Trophoblast cell (in vitro differentiated cells and primary cell): Measurements from ENCODE around the gene KLF7.

Experiments
- DNase-seq, 2 donors: peaks; one replicate each; pipeline ENCODE4 v3.0.0-alpha.2; 2016
- H2AFZ ChIP-seq: 2 replicates; pipeline ENCODE4 v1.6.1; 2013; ENCODE audit warnings: low read length, moderate library complexity, mild to moderate bottlenecking; ENCODE audit not compliant: insufficient read depth, poor library complexity
- H2AK5ac ChIP-seq: 2 replicates; pipeline ENCODE4 v1.6.1; 2013; ENCODE audit warnings: mild to moderate bottlenecking, low read length
- H2BK120ac ChIP-seq: 2 replicates; pipeline ENCODE4 v1.6.1; 2013; ENCODE audit warnings: low read length, mild to moderate bottlenecking, moderate library complexity; ENCODE audit not compliant: insufficient read depth, poor library complexity
- H2BK12ac ChIP-seq: 2 replicates; pipeline ENCODE4 v1.6.1; 2013; ENCODE audit warnings: mild to moderate bottlenecking, low read length, moderate library complexity
- H2BK5ac ChIP-seq: 2 replicates; pipeline ENCODE4 v1.6.1; 2013; ENCODE audit warnings: low read length, low read depth, moderate library complexity, mild to moderate bottlenecking; ENCODE audit not compliant: poor library complexity
- H3K14ac ChIP-seq: 2 replicates; pipeline ENCODE4 v1.6.1; 2013; ENCODE audit warnings: mild to moderate bottlenecking, low read length
- H3K18ac ChIP-seq: 2 replicates; pipeline ENCODE4 v1.6.1; 2013; ENCODE audit warnings: mild to moderate bottlenecking, low read length
- H3K23ac ChIP-seq: 2 replicates; pipeline ENCODE4 v1.6.1; 2013; ENCODE audit warnings: low read length
- H3K27ac ChIP-seq: 2 replicates; pipeline ENCODE4 v1.5.1; 2013; ENCODE audit warnings: low read depth, mild to moderate bottlenecking, inconsistent platforms, low read length, moderate library complexity
- H3K27me3 ChIP-seq: 2 replicates; pipeline ENCODE4 v1.6.1; 2013; ENCODE audit warnings: inconsistent platforms, mild to moderate bottlenecking, low read length, moderate library complexity; ENCODE audit not compliant: insufficient read depth
- H3K36me3 ChIP-seq, 2 experiments: 1 replicate in 1 of 2; 2 replicates in 1 of 2; pipeline ENCODE4 v1.6.1; 2013; ENCODE audit warnings: low read length in 2 of 2, mild to moderate bottlenecking in 2 of 2, moderate library complexity in 1 of 2; ENCODE audit not compliant: insufficient read depth in 2 of 2, control insufficient read depth in 1 of 2
- H3K4ac ChIP-seq: 2 replicates; pipeline ENCODE4 v1.6.1; 2013; ENCODE audit warnings: low read depth, mild to moderate bottlenecking, low read length, moderate library complexity
- H3K4me1 ChIP-seq, 2 experiments: 1 replicate in 1 of 2; 2 replicates in 1 of 2; pipeline ENCODE4 v1.6.1; 2013; ENCODE audit warnings: low read length in 2 of 2, mild to moderate bottlenecking in 2 of 2, moderate library complexity in 1 of 2; ENCODE audit not compliant: insufficient read depth in 2 of 2, control insufficient read depth in 1 of 2
- H3K4me2 ChIP-seq: 2 replicates; pipeline ENCODE4 v1.6.1; 2013; ENCODE audit warnings: inconsistent platforms, mild to moderate bottlenecking, low read length, moderate library complexity
- H3K4me3 ChIP-seq: 2 replicates; pipeline ENCODE4 v1.5.1; 2013; ENCODE audit warnings: mild to moderate bottlenecking, low read depth, low read length, inconsistent platforms
- H3K79me1 ChIP-seq: one replicate; pipeline ENCODE4 v1.6.1; 2013; ENCODE audit warnings: low read length
- H3K79me2 ChIP-seq: 2 replicates; pipeline ENCODE4 v1.6.1; 2013; ENCODE audit warnings: low read length, mild to moderate bottlenecking; ENCODE audit not compliant: control insufficient read depth, insufficient read depth, poor library complexity
- H3K9ac ChIP-seq: 2 replicates; pipeline ENCODE4 v1.6.1; 2013; ENCODE audit warnings: mild to moderate bottlenecking, low read length
- H3K9me3 ChIP-seq: 2 replicates; pipeline ENCODE4 v1.6.1; 2013; ENCODE audit warnings: low read depth, mild to moderate bottlenecking, control low read depth, inconsistent platforms, low read length; ENCODE audit not compliant: insufficient read depth
- H4K12ac ChIP-seq: 2 replicates; pipeline ENCODE4 v1.6.1; 2013; ENCODE audit warnings: low read depth, mild to moderate bottlenecking, low read length, moderate library complexity
- H4K8ac ChIP-seq: 2 replicates; pipeline ENCODE4 v1.6.1; 2013; ENCODE audit warnings: low read depth, mild to moderate bottlenecking, low read length, moderate library complexity
- H4K91ac ChIP-seq: one replicate; pipeline ENCODE4 v1.6.1; 2013; ENCODE audit warnings: low read depth, mild to moderate bottlenecking, low read length, moderate library complexity
- WGBS: extraction: QIAGEN DNeasy Blood & Tissue Kit; methylation state at CpG from one replicate; pipeline ENCODE4 v1.1.7; 2013; ENCODE audit warnings: missing lambda C conversion rate; ENCODE audit not compliant: insufficient read length, insufficient coverage; ENCODE audit errors: extremely low coverage; 5-methylcytosine and 5-hydroxymethylcytosine counted together

KLF7 gene

DNA sequence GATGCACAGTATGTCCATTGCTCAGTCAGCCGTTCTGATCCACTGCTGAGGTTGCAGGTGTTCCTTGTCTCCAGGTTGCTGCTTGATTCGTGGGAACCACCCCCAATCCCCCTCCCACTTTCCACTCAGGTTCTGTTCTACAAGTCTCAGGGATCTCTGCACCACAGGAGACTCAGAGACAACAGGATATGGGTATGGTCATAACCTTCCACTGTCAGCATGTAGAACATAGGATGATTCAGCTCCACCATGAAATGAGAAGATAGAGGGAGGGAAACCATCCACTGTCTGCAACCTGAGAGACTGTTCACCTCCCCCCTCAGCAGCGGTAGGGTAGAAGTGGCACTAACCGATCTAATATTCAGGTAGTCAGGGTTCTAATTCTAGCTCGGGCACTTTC, 19.0 kb upstream of the KLF7 start:
- no peak overlapping the region for H2BK120ac ChIP-seq
- no CpG with 5 or more reads among the region's 5 CpGs for WGBS
- H3K36me3 ChIP-seq, result no peaks in the 10 kb centered on the region
- H3K4ac ChIP-seq, result no peak overlapping the region
- H3K9me3 ChIP-seq, result no peaks in the 10 kb centered on the region
- no peak for DNase-seq
- H2AK5ac ChIP-seq, result no peak overlapping the region
- H3K14ac ChIP-seq, result no peak overlapping the region
- no peaks in the 10 kb centered on the region for H3K79me2 ChIP-seq
- H3K27me3 ChIP-seq, result no peaks in the 10 kb centered on the region
- no peak overlapping the region for H2AFZ ChIP-seq
- no peaks in the 10 kb centered on the region for H3K4me1 ChIP-seq
- no peak overlapping the region for H2BK12ac ChIP-seq
- no peak overlapping the region for H4K91ac ChIP-seq
- no peak overlapping the region for H2BK5ac ChIP-seq
- H3K9ac ChIP-seq, result no peak overlapping the region
- no peaks in the 10 kb centered on the region for H3K79me1 ChIP-seq
- H4K8ac ChIP-seq, result no peak overlapping the region
- no peak overlapping the region for H3K23ac ChIP-seq
- H3K4me2 ChIP-seq, result no peak overlapping the region
- H3K27ac ChIP-seq, result no peak overlapping the region
- H4K12ac ChIP-seq, result no peak overlapping the region
- H3K18ac ChIP-seq, result no peak overlapping the region
- no peak overlapping the region for H3K4me3 ChIP-seq

DNA sequence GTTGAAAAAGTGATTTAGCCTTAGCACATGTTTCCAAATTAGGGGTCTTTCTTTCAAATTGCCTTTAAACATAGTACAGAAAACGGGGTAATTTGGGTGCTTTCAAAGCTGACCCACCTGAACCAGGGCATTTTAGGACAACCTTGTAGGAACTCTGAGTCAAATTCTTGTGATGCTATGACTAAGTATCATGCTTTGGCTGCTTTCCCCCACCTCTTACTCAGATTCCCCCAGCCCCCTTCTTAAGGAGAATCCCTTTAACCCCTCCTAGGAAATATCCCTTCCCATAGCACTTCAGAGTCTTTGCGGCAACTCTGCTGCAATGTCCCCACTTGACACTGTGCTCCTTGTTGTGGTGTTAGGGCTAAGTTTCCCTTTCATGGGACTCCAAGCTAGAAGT, 18.6 kb upstream of the KLF7 start:
- Histone ChIP-seq H3K4me2 (no peak overlapping the region), H3K27ac (no peak overlapping the region), H3K79me2 (no peaks in the 10 kb centered on the region), H4K12ac (no peak overlapping the region), H2BK12ac (no peak overlapping the region), H4K91ac (no peak overlapping the region), H3K4ac (no peak overlapping the region), H4K8ac (no peak overlapping the region), H3K9me3 (no peaks in the 10 kb centered on the region), H3K4me1 (no peaks in the 10 kb centered on the region), H3K9ac (no peak overlapping the region), H3K14ac (no peak overlapping the region), H3K27me3 (no peaks in the 10 kb centered on the region), H2AFZ (no peak overlapping the region), H3K36me3 (no peaks in the 10 kb centered on the region), H3K79me1 (no peaks in the 10 kb centered on the region), H2BK120ac (no peak overlapping the region), H2AK5ac (no peak overlapping the region), H3K4me3 (no peak overlapping the region), H3K18ac (no peak overlapping the region), H3K23ac (no peak overlapping the region), H2BK5ac (no peak overlapping the region)
- DNase-seq, result no peak
- WGBS, result no CpG with 5 or more reads among the region's 2 CpGs

DNA sequence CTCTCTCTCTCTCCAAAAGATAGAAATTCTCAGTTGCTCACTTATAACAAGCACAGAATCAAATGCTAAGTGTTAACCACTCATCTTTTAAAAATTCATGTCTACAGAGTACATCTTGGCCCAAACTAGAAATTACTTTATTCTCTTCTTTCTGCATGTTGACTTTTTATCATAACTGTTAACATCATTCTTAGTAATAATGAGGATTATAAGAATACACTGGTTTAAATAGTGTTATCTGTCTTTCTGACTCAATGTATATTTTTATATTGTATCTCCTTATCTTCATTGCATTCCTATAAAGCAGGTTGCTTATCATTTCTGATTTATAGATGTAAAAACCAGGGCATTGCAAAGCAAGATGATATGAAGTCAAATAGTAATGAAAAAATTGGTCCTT, 17.8 kb upstream of the KLF7 start:
- DNase-seq, result no peak
- H3K9ac ChIP-seq, result no peak overlapping the region
- H4K91ac ChIP-seq, result no peak overlapping the region
- H3K9me3 ChIP-seq, result no peaks in the 10 kb centered on the region
- H3K79me1 ChIP-seq, result no peaks in the 10 kb centered on the region
- H3K27me3 ChIP-seq, result no peaks in the 10 kb centered on the region
- no peak overlapping the region for H2BK120ac ChIP-seq
- H2BK5ac ChIP-seq, result no peak overlapping the region
- no peak overlapping the region for H2AFZ ChIP-seq
- no peak overlapping the region for H2AK5ac ChIP-seq
- H3K4me2 ChIP-seq, result no peak overlapping the region
- H3K79me2 ChIP-seq, result no peaks in the 10 kb centered on the region
- H3K14ac ChIP-seq, result no peak overlapping the region
- H3K4me3 ChIP-seq, result no peak overlapping the region
- no peak overlapping the region for H3K23ac ChIP-seq
- no peak overlapping the region for H4K12ac ChIP-seq
- no peak overlapping the region for H2BK12ac ChIP-seq
- no peak overlapping the region for H4K8ac ChIP-seq
- H3K18ac ChIP-seq, result no peak overlapping the region
- no peaks in the 10 kb centered on the region for H3K36me3 ChIP-seq
- H3K4ac ChIP-seq, result no peak overlapping the region
- H3K4me1 ChIP-seq, result no peaks in the 10 kb centered on the region
- H3K27ac ChIP-seq, result no peak overlapping the region

- H3K14ac ChIP-seq, result no peak overlapping the region
- H3K9me3 ChIP-seq, result no peaks in the 10 kb centered on the region
- H3K9ac ChIP-seq, result no peak overlapping the region
- H3K4me2 ChIP-seq, result no peak overlapping the region
- no peak overlapping the region for H2BK120ac ChIP-seq
- H3K4ac ChIP-seq, result no peak overlapping the region
- no peak overlapping the region for H4K8ac ChIP-seq
- H3K4me1 ChIP-seq, result no peaks in the 10 kb centered on the region
- H3K27ac ChIP-seq, result no peak overlapping the region
- no peaks in the 10 kb centered on the region for H3K36me3 ChIP-seq
- no peak overlapping the region for H2BK5ac ChIP-seq
- H3K79me1 ChIP-seq, result no peaks in the 10 kb centered on the region
- no peak overlapping the region for H4K12ac ChIP-seq
- no peak overlapping the region for H4K91ac ChIP-seq
- H3K4me3 ChIP-seq, result no peak overlapping the region
- H2AK5ac ChIP-seq, result no peak overlapping the region
- no peak overlapping the region for H3K23ac ChIP-seq
- no peaks in the 10 kb centered on the region for H3K27me3 ChIP-seq
- no peak overlapping the region for H3K18ac ChIP-seq
- no peak overlapping the region for H2AFZ ChIP-seq
- WGBS, result no CpG with 5 or more reads among the region's 2 CpGs
- no peaks in the 10 kb centered on the region for H3K79me2 ChIP-seq
- no peak overlapping the region for H2BK12ac ChIP-seq
- no peak for DNase-seq
Observed at GRCh38 chr2:207182911-207183310, 17.2 kb upstream of the KLF7 start.
